T-helper 2 cell treated with Interferon-gamma antibody and Interleukin-4, amounts not matched to agents 5 μg/mL and 100 μg/mL, for 36 hours (primary cell): ENCODE data around the gene COL25A1.
"Not testable (repeated sequence)": the region's sequence is repeated elsewhere in the genome, so short reads cannot be mapped to it uniquely, and the experiment has no call there.

Experiments
- DNase-seq: peaks from one replicate; pipeline ENCODE4 v3.0.0; 2021; ENCODE audit warnings: low spot score
- H3K27ac Mint-ChIP-seq: one replicate; pipeline ENCODE4 v1.8.0; 2021; ENCODE audit warnings: mild to moderate bottlenecking, mixed read lengths
- H3K27me3 Mint-ChIP-seq: one replicate; pipeline ENCODE4 v1.8.0; 2021; ENCODE audit warnings: low read depth, mixed read lengths
- H3K36me3 Mint-ChIP-seq: one replicate; pipeline ENCODE4 v1.8.0; 2021; ENCODE audit warnings: low read depth, mixed read lengths
- H3K4me1 Mint-ChIP-seq: one replicate; pipeline ENCODE4 v1.8.0; 2021; ENCODE audit warnings: low read depth, mixed read lengths
- H3K4me3 Mint-ChIP-seq: one replicate; pipeline ENCODE4 v1.8.0; 2022; ENCODE audit warnings: mild to moderate bottlenecking, moderate library complexity, mixed read lengths
- H3K9me3 Mint-ChIP-seq: one replicate; pipeline ENCODE4 v1.8.0; 2021; ENCODE audit warnings: mixed read lengths

The COL25A1 gene

GRCh38 chr4:108959491-108959890, 343.0 kb downstream of the COL25A1 start:
- peaks cover 11% of the 10 kb centered on the region for H3K27me3 Mint-ChIP-seq
- no peaks in the 10 kb centered on the region for H3K36me3 Mint-ChIP-seq
- H3K4me3 Mint-ChIP-seq: no peak overlapping the region
- H3K4me1 Mint-ChIP-seq: no peaks in the 10 kb centered on the region
- no peak for DNase-seq
- H3K9me3 Mint-ChIP-seq: no peaks in the 10 kb centered on the region
- no peak overlapping the region for H3K27ac Mint-ChIP-seq

- no peak for DNase-seq
- H3K36me3 Mint-ChIP-seq: no peaks in the 10 kb centered on the region
- no peaks in the 10 kb centered on the region for H3K9me3 Mint-ChIP-seq
- no peak overlapping the region for H3K4me3 Mint-ChIP-seq
- H3K27me3 Mint-ChIP-seq: peaks cover 9% of the 10 kb centered on the region
- no peak overlapping the region for H3K27ac Mint-ChIP-seq
- H3K4me1 Mint-ChIP-seq: no peaks in the 10 kb centered on the region
Observed at GRCh38 chr4:108954880-108955279, 347.6 kb downstream of the COL25A1 start.

DNA sequence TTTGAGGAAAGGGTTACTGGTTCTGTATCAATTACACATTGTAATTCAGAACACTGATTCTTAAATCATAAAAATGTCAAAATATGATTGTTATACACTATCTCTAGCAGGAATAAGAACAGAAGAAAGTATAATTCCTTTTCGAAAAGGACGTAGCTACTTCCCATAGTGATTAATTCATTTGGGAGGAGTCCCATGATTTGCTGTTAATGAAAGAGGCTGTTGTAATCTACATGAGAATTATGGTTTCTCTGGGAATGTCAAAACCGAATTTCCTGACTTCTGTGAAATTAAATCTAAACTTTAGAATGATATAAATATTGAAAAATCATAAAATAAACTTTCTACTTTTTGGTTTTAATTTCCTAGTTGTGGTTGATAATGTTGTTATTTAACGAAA, 348.5 kb downstream of the COL25A1 start:
- Mint-ChIP-seq H3K27ac (no peak overlapping the region), H3K4me3 (no peak overlapping the region), H3K9me3 (no peaks in the 10 kb centered on the region), H3K36me3 (no peaks in the 10 kb centered on the region), H3K4me1 (no peaks in the 10 kb centered on the region), H3K27me3 (peaks cover 3% of the 10 kb centered on the region)
- DNase-seq: no peak

GRCh38 chr4:108950158-108950915, 352.1 kb downstream of the COL25A1 start:
- Mint-ChIP-seq H3K27me3 (no peaks in the 10 kb centered on the region), H3K36me3 (no peaks in the 10 kb centered on the region), H3K4me3 (no peak overlapping the region)

GRCh38 chr4:108947526-108947925, 354.9 kb downstream of the COL25A1 start:
- no peak for DNase-seq
- no peak overlapping the region for H3K27ac Mint-ChIP-seq
- H3K36me3 Mint-ChIP-seq: no peaks in the 10 kb centered on the region
- H3K27me3 Mint-ChIP-seq: no peaks in the 10 kb centered on the region
- H3K9me3 Mint-ChIP-seq: no peaks in the 10 kb centered on the region
- H3K4me3 Mint-ChIP-seq: no peak overlapping the region
- H3K4me1 Mint-ChIP-seq: no peaks in the 10 kb centered on the region

More at GRCh38 chr4:108950158-108950915, 352.1 kb downstream of the COL25A1 start:
- no peak for DNase-seq
- H3K4me1 Mint-ChIP-seq: no peaks in the 10 kb centered on the region
- no peak overlapping the region for H3K27ac Mint-ChIP-seq
- H3K9me3 Mint-ChIP-seq: no peaks in the 10 kb centered on the region

GRCh38 chr4:108946237-108946636, 356.2 kb downstream of the COL25A1 start:
- H3K4me1 Mint-ChIP-seq: peaks cover 3% of the 10 kb centered on the region
- H3K36me3 Mint-ChIP-seq: no peaks in the 10 kb centered on the region
- no peaks in the 10 kb centered on the region for H3K9me3 Mint-ChIP-seq
- H3K27me3 Mint-ChIP-seq: no peaks in the 10 kb centered on the region
- no peak overlapping the region for H3K4me3 Mint-ChIP-seq
- no peak overlapping the region for H3K27ac Mint-ChIP-seq
- DNase-seq: no peak

DNA sequence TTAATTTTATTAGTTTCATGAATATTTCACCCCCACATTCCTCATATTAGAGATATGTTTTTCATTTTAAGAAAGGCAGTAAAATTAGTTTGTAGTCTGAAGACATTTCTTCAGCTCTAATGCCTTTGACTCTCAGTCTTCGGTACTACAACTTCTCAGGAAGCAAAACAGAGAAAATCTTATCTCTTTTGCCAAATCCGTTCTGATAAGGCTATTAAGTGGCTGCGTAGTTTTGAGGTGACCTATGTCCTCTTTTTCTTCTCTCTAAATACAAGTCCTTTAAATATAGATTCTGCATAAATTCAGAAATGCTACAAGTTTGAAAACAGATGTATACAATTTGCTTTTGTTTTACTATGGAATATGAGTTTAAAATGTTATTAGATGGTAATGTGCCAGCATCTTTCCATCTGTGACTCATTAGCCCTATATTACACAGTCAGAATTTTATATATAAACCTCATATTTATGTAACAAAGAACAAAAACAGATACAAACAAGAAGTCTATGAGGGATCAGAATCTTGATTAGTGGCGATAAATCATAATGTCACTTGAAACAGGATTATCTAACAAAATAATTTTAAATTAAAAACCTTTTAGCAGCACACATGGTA, 358.4 kb downstream of the COL25A1 start:
- Mint-ChIP-seq H3K27me3 (no peaks in the 10 kb centered on the region), H3K4me3 (no peak overlapping the region), H3K9me3 (no peaks in the 10 kb centered on the region), H3K4me1 (peaks cover 8% of the 10 kb centered on the region), H3K27ac (no peak overlapping the region), H3K36me3 (no peaks in the 10 kb centered on the region)
- no peak for DNase-seq

DNA sequence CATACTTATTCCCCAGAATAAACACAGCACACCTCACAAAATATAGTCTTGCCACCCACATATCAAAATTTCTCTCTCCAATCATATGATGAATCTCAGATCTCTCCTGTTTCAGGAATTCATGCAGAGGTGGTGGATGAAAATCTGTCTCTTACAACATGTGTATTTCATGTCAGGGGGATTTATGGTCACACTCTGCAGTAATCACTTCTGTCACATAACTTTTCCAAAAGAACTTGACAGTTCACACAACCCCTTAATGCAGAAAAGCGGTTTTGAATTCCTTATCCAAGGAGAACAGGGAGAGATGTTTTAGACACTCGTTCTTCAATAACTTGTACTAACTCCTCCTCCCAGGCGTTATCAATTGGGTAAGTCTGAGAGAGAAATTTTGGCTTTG, 359.1 kb downstream of the COL25A1 start:
- H3K4me3 Mint-ChIP-seq: no peak overlapping the region

GRCh38 chr4:108941904-108942430, 360.5 kb downstream of the COL25A1 start:
- Mint-ChIP-seq H3K9me3 (no peaks in the 10 kb centered on the region), H3K4me1 (peaks cover 8% of the 10 kb centered on the region), H3K27ac (no peak overlapping the region), H3K4me3 (no peak overlapping the region), H3K36me3 (no peaks in the 10 kb centered on the region), H3K27me3 (no peaks in the 10 kb centered on the region)
- DNase-seq: no peak

More for the DNA sequence above, 359.1 kb downstream of the COL25A1 start:
- DNase-seq: no peak
- Mint-ChIP-seq H3K9me3 (no peaks in the 10 kb centered on the region), H3K36me3 (no peaks in the 10 kb centered on the region), H3K4me1 (peaks cover 8% of the 10 kb centered on the region), H3K27me3 (no peaks in the 10 kb centered on the region), H3K27ac (no peak overlapping the region)

GRCh38 chr4:108940634-108941033, 361.8 kb downstream of the COL25A1 start:
- H3K4me1 Mint-ChIP-seq: peaks cover 8% of the 10 kb centered on the region
- H3K27me3 Mint-ChIP-seq: no peaks in the 10 kb centered on the region
- no peak overlapping the region for H3K27ac Mint-ChIP-seq
- no peaks in the 10 kb centered on the region for H3K9me3 Mint-ChIP-seq
- no peaks in the 10 kb centered on the region for H3K36me3 Mint-ChIP-seq
- no peak for DNase-seq
- H3K4me3 Mint-ChIP-seq: no peak overlapping the region

GRCh38 chr4:108940149-108940548, 362.3 kb downstream of the COL25A1 start:
- no peak for DNase-seq
- Mint-ChIP-seq H3K36me3 (no peaks in the 10 kb centered on the region), H3K4me3 (no peak overlapping the region), H3K27ac (no peak overlapping the region), H3K4me1 (peaks cover 8% of the 10 kb centered on the region), H3K9me3 (no peaks in the 10 kb centered on the region), H3K27me3 (peaks cover 2% of the 10 kb centered on the region)

GRCh38 chr4:108937066-108937465, 365.4 kb downstream of the COL25A1 start:
- Mint-ChIP-seq H3K36me3 (no peaks in the 10 kb centered on the region), H3K27me3 (peaks cover 6% of the 10 kb centered on the region), H3K27ac (no peak overlapping the region), H3K4me3 (no peak overlapping the region), H3K9me3 (no peaks in the 10 kb centered on the region), H3K4me1 (peaks cover 6% of the 10 kb centered on the region)
- DNase-seq: no peak

DNA sequence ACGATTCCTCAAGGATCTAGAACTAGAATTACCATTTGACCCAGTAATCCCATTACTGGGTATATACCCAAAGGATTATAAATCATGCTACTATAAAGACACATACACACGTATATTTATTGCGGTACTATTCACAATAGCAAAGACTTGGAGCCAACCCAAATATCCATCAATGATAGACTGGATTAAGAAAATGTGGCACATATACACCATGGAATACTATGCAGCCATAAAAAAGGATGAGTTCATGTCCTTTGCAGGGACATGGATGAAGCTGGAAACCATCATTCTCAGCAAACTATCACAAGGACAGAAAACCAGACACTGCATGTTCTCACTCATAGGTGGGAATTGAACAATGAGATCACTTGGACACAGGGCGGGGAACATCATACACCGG, 368.5 kb downstream of the COL25A1 start:
- not testable (repeated sequence) for H3K4me1 Mint-ChIP-seq, H3K4me3 Mint-ChIP-seq, DNase-seq, H3K27ac Mint-ChIP-seq, H3K9me3 Mint-ChIP-seq, H3K36me3 Mint-ChIP-seq, H3K27me3 Mint-ChIP-seq

- no peak overlapping the region for H3K4me3 Mint-ChIP-seq
- no peaks in the 10 kb centered on the region for H3K4me1 Mint-ChIP-seq
- no peak for DNase-seq
- no peaks in the 10 kb centered on the region for H3K9me3 Mint-ChIP-seq
- H3K27me3 Mint-ChIP-seq: peaks cover 9% of the 10 kb centered on the region
- no peak overlapping the region for H3K27ac Mint-ChIP-seq
- H3K36me3 Mint-ChIP-seq: no peaks in the 10 kb centered on the region
Observed at GRCh38 chr4:108933046-108933445, 369.4 kb downstream of the COL25A1 start.
